ENCODE data around the gene USP47.

GRCh38 chr11:11966354-11966741 is 124.6 kb downstream of the USP47 start:
- TF ChIP-seq CTCF (conservative IDR thresholded peaks at IDR 0.05; ENCODE audit: low read depth in 2 of 2) (no peak), EZH2 (IDR thresholded peaks at IDR 0.05; ENCODE audit: low read depth, unreplicated experiment) (no peak), CREB1 (CRISPR knock-in tag; IDR thresholded peaks at IDR 0.05; ENCODE audit: low read depth) (no peak), POLR2AphosphoS5 (IDR thresholded peaks at IDR 0.05; ENCODE audit: low read depth) (no peak), JUNB (IDR thresholded peaks at IDR 0.05; ENCODE audit: unreplicated experiment) (no peak), EZH2phosphoT487 (IDR thresholded peaks at IDR 0.05; ENCODE audit: unreplicated experiment) (no peak), ZNF114 (CRISPR knock-in tag; IDR thresholded peaks at IDR 0.05) (no peak)
- TF ChIP-seq, protein P1, sequence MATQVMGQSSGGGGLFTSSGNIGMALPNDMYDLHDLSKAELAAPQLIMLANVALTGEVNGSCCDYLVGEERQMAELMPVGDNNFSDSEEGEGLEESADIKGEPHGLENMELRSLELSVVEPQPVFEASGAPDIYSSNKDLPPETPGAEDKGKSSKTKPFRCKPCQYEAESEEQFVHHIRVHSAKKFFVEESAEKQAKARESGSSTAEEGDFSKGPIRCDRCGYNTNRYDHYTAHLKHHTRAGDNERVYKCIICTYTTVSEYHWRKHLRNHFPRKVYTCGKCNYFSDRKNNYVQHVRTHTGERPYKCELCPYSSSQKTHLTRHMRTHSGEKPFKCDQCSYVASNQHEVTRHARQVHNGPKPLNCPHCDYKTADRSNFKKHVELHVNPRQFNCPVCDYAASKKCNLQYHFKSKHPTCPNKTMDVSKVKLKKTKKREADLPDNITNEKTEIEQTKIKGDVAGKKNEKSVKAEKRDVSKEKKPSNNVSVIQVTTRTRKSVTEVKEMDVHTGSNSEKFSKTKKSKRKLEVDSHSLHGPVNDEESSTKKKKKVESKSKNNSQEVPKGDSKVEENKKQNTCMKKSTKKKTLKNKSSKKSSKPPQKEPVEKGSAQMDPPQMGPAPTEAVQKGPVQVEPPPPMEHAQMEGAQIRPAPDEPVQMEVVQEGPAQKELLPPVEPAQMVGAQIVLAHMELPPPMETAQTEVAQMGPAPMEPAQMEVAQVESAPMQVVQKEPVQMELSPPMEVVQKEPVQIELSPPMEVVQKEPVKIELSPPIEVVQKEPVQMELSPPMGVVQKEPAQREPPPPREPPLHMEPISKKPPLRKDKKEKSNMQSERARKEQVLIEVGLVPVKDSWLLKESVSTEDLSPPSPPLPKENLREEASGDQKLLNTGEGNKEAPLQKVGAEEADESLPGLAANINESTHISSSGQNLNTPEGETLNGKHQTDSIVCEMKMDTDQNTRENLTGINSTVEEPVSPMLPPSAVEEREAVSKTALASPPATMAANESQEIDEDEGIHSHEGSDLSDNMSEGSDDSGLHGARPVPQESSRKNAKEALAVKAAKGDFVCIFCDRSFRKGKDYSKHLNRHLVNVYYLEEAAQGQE (IDR thresholded peaks at IDR 0.05; ENCODE audit: unreplicated experiment): no peak
- TF ChIP-seq, protein P2, sequence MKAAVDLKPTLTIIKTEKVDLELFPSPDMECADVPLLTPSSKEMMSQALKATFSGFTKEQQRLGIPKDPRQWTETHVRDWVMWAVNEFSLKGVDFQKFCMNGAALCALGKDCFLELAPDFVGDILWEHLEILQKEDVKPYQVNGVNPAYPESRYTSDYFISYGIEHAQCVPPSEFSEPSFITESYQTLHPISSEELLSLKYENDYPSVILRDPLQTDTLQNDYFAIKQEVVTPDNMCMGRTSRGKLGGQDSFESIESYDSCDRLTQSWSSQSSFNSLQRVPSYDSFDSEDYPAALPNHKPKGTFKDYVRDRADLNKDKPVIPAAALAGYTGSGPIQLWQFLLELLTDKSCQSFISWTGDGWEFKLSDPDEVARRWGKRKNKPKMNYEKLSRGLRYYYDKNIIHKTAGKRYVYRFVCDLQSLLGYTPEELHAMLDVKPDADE (IDR thresholded peaks at IDR 0.05): no peak
